ENCODE data around the gene OPHN1. TPM values are rescaled to one million over a fixed set of nuclear protein-coding genes. Genes with fewer than 3 reads are reported as not detected.
"Not testable (repeated sequence)": the region's sequence is repeated elsewhere in the genome, so short reads cannot be mapped to it uniquely, and the experiment has no call there.

Gene OPHN1
- total and polyA plus RNA-seq, 2 experiments from 2014 or later: 2.2 to 3.8 TPM

DNA sequence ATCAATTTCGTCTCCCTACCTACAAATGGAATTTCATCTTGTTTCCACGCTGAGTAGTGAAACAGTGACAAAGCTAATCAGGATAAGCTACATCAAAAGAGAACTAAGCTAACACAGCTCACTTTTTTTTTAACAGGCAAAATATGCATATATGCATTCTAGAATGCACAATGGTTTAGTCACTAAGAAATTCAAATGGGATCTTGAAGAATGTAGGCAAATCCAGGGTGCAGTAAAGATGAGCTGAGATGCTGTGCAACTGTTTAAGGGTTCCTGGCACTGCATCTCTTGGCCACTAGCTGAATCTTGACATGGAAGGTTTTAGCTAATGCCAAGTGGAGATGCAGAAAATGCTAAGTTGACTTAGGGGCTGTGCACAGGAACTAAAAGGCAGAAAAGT is 363.2 kb downstream of the OPHN1 start:
- H3K36me3 Mint-ChIP-seq (ENCODE audit: low read depth); DNase-seq (ENCODE audit: low spot score); H4K20me1 ChIP-seq (replicated peaks; ENCODE audit: insufficient read depth); H3K4me2 ChIP-seq; H3K79me2 ChIP-seq (replicated peaks; ENCODE audit: insufficient read depth); H3K9me3 Mint-ChIP-seq; H2AFZ ChIP-seq; H3K4me3 Mint-ChIP-seq; H3K27me3 Mint-ChIP-seq (ENCODE audit: insufficient read depth, low read depth, poor library complexity); H3K4me1 Mint-ChIP-seq; H3K36me3 ChIP-seq (ENCODE audit: insufficient read depth); H3K27me3 ChIP-seq (ENCODE audit: insufficient read depth); H3K4me3 ChIP-seq; H3K27ac ChIP-seq (ENCODE audit: low read depth); H3K4me1 ChIP-seq (ENCODE audit: insufficient read depth); H3K9me2 ChIP-seq (ENCODE audit: insufficient read depth); ATAC-seq; H3K27ac Mint-ChIP-seq; H3F3A ChIP-seq (replicated peaks; ENCODE audit: low read depth): not testable (repeated sequence)

DNA sequence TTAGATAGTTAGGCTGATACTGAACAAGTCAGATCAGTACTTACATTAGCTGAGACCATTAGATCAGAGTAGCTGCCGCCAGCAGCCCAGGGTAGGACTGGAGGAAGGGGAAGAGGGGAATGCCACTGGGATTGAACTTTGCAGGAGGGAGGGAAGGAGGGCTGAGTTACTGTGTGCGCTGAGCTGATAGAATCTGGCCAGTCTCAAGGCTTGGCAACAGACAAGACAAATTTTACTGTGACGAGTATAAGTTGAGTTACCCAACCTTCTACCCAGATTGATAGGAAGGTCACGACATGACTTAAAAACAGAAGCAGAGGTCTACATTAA is 372.1 kb downstream of the OPHN1 start:
- Histone ChIP-seq H3K9me2 (ENCODE audit: insufficient read depth) (no peaks in the 10 kb centered on the region), H3K4me3 (no peak overlapping the region), H3K27ac (ENCODE audit: low read depth) (no peak overlapping the region; the same call in 1 of the 2 replicates), H3K27me3 (ENCODE audit: insufficient read depth) (no peaks in the 10 kb centered on the region), H3F3A (replicated peaks; ENCODE audit: low read depth) (no peaks in the 10 kb centered on the region), H2AFZ (no peak overlapping the region), H3K79me2 (replicated peaks; ENCODE audit: insufficient read depth) (no peaks in the 10 kb centered on the region), H3K4me2 (no peak overlapping the region), H4K20me1 (replicated peaks; ENCODE audit: insufficient read depth) (no peaks in the 10 kb centered on the region), H3K4me1 (ENCODE audit: insufficient read depth) (peaks cover 10% of the 10 kb centered on the region), H3K36me3 (ENCODE audit: insufficient read depth) (no peaks in the 10 kb centered on the region)
- H3K27ac Mint-ChIP-seq: 0 out of 2 replicates have a peak overlapping the region, but pooled peaks have one; percentile 87
- no peak overlapping the region for H3K4me3 Mint-ChIP-seq
- H3K9me3 Mint-ChIP-seq: no peaks in the 10 kb centered on the region
- H3K36me3 Mint-ChIP-seq (ENCODE audit: low read depth): peaks cover 3% of the 10 kb centered on the region; the same call in 1 of the 3 replicates
- ATAC-seq (peak; percentile 52), DNase-seq (ENCODE audit: low spot score) (no peak)
- no peaks in the 10 kb centered on the region for H3K27me3 Mint-ChIP-seq (ENCODE audit: insufficient read depth, low read depth, poor library complexity)
- H3K4me1 Mint-ChIP-seq: peaks cover 18% of the 10 kb centered on the region
- no peak for TF ChIP-seq EZH2phosphoT487 (IDR thresholded peaks at IDR 0.05; ENCODE audit: unreplicated experiment)
- no peak for TF ChIP-seq CREB1 (CRISPR knock-in tag; IDR thresholded peaks at IDR 0.05; ENCODE audit: low read depth)
- TF ChIP-seq ZNF331 (CRISPR knock-in tag; IDR thresholded peaks at IDR 0.05; ENCODE audit: low read depth): no peak
- TF ChIP-seq NANOG (IDR thresholded peaks at IDR 0.05; ENCODE audit: borderline replicate concordance): no peak
- TF ChIP-seq, protein P1, sequence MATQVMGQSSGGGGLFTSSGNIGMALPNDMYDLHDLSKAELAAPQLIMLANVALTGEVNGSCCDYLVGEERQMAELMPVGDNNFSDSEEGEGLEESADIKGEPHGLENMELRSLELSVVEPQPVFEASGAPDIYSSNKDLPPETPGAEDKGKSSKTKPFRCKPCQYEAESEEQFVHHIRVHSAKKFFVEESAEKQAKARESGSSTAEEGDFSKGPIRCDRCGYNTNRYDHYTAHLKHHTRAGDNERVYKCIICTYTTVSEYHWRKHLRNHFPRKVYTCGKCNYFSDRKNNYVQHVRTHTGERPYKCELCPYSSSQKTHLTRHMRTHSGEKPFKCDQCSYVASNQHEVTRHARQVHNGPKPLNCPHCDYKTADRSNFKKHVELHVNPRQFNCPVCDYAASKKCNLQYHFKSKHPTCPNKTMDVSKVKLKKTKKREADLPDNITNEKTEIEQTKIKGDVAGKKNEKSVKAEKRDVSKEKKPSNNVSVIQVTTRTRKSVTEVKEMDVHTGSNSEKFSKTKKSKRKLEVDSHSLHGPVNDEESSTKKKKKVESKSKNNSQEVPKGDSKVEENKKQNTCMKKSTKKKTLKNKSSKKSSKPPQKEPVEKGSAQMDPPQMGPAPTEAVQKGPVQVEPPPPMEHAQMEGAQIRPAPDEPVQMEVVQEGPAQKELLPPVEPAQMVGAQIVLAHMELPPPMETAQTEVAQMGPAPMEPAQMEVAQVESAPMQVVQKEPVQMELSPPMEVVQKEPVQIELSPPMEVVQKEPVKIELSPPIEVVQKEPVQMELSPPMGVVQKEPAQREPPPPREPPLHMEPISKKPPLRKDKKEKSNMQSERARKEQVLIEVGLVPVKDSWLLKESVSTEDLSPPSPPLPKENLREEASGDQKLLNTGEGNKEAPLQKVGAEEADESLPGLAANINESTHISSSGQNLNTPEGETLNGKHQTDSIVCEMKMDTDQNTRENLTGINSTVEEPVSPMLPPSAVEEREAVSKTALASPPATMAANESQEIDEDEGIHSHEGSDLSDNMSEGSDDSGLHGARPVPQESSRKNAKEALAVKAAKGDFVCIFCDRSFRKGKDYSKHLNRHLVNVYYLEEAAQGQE (IDR thresholded peaks at IDR 0.05; ENCODE audit: unreplicated experiment): no peak
- TF ChIP-seq STAT1 (IDR thresholded peaks at IDR 0.05; ENCODE audit: unreplicated experiment): no peak
- TF ChIP-seq JUNB (IDR thresholded peaks at IDR 0.05; ENCODE audit: unreplicated experiment): no peak
- TF ChIP-seq, protein P2, sequence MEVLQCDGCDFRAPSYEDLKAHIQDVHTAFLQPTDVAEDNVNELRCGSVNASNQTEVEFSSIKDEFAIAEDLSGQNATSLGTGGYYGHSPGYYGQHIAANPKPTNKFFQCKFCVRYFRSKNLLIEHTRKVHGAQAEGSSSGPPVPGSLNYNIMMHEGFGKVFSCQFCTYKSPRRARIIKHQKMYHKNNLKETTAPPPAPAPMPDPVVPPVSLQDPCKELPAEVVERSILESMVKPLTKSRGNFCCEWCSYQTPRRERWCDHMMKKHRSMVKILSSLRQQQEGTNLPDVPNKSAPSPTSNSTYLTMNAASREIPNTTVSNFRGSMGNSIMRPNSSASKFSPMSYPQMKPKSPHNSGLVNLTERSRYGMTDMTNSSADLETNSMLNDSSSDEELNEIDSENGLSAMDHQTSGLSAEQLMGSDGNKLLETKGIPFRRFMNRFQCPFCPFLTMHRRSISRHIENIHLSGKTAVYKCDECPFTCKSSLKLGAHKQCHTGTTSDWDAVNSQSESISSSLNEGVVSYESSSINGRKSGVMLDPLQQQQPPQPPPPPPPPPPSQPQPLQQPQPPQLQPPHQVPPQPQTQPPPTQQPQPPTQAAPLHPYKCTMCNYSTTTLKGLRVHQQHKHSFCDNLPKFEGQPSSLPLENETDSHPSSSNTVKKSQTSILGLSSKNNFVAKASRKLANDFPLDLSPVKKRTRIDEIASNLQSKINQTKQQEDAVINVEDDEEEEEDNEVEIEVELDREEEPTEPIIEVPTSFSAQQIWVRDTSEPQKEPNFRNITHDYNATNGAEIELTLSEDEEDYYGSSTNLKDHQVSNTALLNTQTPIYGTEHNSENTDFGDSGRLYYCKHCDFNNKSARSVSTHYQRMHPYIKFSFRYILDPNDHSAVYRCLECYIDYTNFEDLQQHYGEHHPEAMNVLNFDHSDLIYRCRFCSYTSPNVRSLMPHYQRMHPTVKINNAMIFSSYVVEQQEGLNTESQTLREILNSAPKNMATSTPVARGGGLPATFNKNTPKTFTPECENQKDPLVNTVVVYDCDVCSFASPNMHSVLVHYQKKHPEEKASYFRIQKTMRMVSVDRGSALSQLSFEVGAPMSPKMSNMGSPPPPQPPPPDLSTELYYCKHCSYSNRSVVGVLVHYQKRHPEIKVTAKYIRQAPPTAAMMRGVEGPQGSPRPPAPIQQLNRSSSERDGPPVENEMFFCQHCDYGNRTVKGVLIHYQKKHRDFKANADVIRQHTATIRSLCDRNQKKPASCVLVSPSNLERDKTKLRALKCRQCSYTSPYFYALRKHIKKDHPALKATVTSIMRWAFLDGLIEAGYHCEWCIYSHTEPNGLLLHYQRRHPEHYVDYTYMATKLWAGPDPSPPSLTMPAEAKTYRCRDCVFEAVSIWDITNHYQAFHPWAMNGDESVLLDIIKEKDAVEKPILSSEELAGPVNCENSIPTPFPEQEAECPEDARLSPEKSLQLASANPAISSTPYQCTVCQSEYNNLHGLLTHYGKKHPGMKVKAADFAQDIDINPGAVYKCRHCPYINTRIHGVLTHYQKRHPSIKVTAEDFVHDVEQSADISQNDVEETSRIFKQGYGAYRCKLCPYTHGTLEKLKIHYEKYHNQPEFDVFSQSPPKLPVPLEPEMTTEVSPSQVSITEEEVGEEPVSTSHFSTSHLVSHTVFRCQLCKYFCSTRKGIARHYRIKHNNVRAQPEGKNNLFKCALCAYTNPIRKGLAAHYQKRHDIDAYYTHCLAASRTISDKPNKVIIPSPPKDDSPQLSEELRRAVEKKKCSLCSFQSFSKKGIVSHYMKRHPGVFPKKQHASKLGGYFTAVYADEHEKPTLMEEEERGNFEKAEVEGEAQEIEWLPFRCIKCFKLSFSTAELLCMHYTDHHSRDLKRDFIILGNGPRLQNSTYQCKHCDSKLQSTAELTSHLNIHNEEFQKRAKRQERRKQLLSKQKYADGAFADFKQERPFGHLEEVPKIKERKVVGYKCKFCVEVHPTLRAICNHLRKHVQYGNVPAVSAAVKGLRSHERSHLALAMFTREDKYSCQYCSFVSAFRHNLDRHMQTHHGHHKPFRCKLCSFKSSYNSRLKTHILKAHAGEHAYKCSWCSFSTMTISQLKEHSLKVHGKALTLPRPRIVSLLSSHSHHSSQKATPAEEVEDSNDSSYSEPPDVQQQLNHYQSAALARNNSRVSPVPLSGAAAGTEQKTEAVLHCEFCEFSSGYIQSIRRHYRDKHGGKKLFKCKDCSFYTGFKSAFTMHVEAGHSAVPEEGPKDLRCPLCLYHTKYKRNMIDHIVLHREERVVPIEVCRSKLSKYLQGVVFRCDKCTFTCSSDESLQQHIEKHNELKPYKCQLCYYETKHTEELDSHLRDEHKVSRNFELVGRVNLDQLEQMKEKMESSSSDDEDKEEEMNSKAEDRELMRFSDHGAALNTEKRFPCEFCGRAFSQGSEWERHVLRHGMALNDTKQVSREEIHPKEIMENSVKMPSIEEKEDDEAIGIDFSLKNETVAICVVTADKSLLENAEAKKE (CRISPR knock-in tag; IDR thresholded peaks at IDR 0.05): no peak
- TF ChIP-seq ZNF114 (CRISPR knock-in tag; IDR thresholded peaks at IDR 0.05): no peak
- TF ChIP-seq POLR2AphosphoS5 (IDR thresholded peaks at IDR 0.05; ENCODE audit: low read depth): no peak
- TF ChIP-seq, protein P3, sequence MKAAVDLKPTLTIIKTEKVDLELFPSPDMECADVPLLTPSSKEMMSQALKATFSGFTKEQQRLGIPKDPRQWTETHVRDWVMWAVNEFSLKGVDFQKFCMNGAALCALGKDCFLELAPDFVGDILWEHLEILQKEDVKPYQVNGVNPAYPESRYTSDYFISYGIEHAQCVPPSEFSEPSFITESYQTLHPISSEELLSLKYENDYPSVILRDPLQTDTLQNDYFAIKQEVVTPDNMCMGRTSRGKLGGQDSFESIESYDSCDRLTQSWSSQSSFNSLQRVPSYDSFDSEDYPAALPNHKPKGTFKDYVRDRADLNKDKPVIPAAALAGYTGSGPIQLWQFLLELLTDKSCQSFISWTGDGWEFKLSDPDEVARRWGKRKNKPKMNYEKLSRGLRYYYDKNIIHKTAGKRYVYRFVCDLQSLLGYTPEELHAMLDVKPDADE (IDR thresholded peaks at IDR 0.05): no peak
